Ishikawa (cell line): ENCODE data around the gene HHIPL1.

ENCODE experiments used
- CEBPB ChIP-seq: IDR thresholded peaks from 2 replicates; pipeline ENCODE4 v1.6.1; 2012
- CREB1 ChIP-seq: IDR thresholded peaks from 2 replicates; pipeline ENCODE4 v1.6.1; 2012; ENCODE audit warnings: low read depth
- EGR1 ChIP-seq: IDR thresholded peaks from 2 replicates; pipeline ENCODE4 v1.6.1; 2012
- EP300 ChIP-seq: IDR thresholded peaks from 2 replicates; pipeline ENCODE4 v1.6.1; 2012; ENCODE audit warnings: borderline replicate concordance
- FOXM1 ChIP-seq: IDR thresholded peaks from 2 replicates; pipeline ENCODE4 v1.6.1; 2012; ENCODE audit warnings: low read depth, borderline replicate concordance
- NFIC ChIP-seq: IDR thresholded peaks from 2 replicates; pipeline ENCODE4 v1.6.1; 2012
- RAD21 ChIP-seq: IDR thresholded peaks from 2 replicates; pipeline ENCODE4 v1.6.1; 2012; ENCODE audit warnings: low read depth
- TAF1 ChIP-seq: IDR thresholded peaks from 2 replicates; pipeline ENCODE4 v1.6.1; 2012; ENCODE audit warnings: low read depth, mild to moderate bottlenecking
- TCF12 ChIP-seq: IDR thresholded peaks from 2 replicates; pipeline ENCODE4 v1.6.1; 2012; ENCODE audit warnings: low read depth
- TEAD4 ChIP-seq: IDR thresholded peaks from 2 replicates; pipeline ENCODE4 v1.6.1; 2012
- YY1 ChIP-seq: IDR thresholded peaks from 2 replicates; pipeline ENCODE4 v1.6.1; 2012; ENCODE audit warnings: low read depth
- ZBTB7A ChIP-seq: IDR thresholded peaks from 2 replicates; pipeline ENCODE4 v1.6.1; 2012; ENCODE audit warnings: low read depth
- TF ChIP-seq, protein P1 (sequence below): IDR thresholded peaks from 2 replicates; pipeline ENCODE4 v1.6.1; 2012
- TF ChIP-seq, protein P2 (sequence below): IDR thresholded peaks from 2 replicates; pipeline ENCODE4 v1.6.1; 2012
- TF ChIP-seq, protein P3 (sequence below): IDR thresholded peaks from 2 replicates; pipeline ENCODE4 v1.6.1; 2012; ENCODE audit warnings: low read depth, mild to moderate bottlenecking

HHIPL1 gene

DNA sequence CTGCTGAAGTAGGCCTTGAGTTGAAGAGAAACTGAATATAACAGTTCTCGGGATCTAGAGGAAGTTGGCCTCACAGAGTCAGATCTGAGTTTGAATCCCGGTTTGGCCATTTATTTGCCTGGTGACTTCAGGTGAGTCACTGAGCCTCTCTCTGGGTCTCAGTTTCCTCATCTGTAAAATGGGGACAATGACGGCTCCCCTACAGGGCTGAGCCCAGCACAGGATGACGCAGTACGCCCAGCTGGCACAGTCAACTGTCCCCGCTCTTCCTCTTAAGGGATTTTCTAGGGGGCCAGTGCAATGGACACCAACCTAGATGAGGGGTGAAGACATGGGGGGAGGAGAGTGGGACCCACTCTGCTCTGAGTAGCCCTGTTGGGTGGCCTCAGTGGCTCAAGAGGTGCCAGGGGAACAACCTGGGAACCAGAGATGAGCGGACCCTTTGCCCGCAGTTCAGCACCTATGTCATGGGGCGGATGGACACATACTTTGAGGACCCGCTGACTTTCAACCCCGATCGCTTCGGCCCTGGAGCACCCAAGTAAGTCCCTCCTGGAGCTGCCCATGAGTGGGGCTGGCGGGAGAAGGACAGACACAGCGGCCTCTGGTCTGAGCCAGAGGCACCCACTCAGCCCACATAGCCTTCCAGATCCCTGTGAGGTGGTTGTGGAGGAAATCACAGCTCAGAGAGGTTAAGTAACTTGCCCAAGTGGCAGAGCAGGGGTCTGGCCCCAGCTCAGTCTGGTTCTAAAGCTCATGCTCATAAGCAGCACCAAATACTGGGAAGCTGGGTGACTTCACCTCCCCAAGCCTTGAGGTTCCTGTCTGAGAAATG, 80.2 kb downstream of the HHIPL1 start:
- no peak for TF ChIP-seq ZBTB7A
- TF ChIP-seq, protein P1, sequence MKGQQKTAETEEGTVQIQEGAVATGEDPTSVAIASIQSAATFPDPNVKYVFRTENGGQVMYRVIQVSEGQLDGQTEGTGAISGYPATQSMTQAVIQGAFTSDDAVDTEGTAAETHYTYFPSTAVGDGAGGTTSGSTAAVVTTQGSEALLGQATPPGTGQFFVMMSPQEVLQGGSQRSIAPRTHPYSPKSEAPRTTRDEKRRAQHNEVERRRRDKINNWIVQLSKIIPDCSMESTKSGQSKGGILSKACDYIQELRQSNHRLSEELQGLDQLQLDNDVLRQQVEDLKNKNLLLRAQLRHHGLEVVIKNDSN, result no peak
- no peak for TF ChIP-seq TEAD4
- TF ChIP-seq, protein P2, sequence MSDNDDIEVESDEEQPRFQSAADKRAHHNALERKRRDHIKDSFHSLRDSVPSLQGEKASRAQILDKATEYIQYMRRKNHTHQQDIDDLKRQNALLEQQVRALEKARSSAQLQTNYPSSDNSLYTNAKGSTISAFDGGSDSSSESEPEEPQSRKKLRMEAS, result no peak
- no peak for TF ChIP-seq NFIC
- TF ChIP-seq FOXM1, result no peak

DNA sequence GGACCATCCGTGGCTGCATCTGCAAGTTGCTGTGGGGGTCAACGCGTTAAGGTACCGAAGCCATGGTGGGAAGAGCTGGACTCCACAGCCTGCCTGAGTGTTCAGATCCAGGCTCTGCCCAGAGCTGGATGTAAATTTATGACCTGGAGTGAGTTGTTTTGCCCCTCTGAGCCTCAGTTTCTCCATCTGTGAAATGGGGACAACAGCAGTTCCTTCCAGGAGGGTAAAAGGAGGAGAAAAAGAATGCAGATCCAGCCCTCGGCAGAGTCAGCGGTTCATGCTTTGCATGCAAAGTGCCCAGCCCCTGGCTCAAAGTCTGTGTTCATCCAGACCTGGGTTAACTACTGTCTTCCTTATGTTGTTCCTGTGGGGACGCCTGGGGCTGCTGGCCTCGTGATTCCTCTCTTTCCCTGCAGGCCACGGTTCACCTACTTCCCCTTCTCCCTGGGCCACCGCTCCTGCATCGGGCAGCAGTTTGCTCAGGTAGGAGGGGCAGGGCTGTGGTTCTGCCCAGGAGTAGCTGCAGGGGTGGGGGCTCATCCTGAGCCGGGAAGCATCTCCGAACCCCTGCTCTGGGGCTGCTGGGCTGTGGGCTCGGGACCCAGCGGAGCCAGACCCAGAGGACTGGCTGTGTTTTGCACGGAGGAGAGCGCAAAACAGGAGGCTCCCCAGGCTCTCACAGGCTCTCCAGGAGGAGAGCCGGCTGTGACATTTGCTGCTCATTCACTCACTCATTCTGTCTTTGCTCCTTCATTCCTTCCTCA, 81.0 kb downstream of the HHIPL1 start:
- TF ChIP-seq ZBTB7A (no peak), EGR1 (no peak), NFIC (no peak), EP300 (no peak), TCF12 (no peak), TEAD4 (no peak), CEBPB (no peak), TAF1 (no peak), CREB1 (no peak), RAD21 (no peak), YY1 (no peak), FOXM1 (no peak)
- TF ChIP-seq, protein P2, result no peak
- TF ChIP-seq, protein P3, sequence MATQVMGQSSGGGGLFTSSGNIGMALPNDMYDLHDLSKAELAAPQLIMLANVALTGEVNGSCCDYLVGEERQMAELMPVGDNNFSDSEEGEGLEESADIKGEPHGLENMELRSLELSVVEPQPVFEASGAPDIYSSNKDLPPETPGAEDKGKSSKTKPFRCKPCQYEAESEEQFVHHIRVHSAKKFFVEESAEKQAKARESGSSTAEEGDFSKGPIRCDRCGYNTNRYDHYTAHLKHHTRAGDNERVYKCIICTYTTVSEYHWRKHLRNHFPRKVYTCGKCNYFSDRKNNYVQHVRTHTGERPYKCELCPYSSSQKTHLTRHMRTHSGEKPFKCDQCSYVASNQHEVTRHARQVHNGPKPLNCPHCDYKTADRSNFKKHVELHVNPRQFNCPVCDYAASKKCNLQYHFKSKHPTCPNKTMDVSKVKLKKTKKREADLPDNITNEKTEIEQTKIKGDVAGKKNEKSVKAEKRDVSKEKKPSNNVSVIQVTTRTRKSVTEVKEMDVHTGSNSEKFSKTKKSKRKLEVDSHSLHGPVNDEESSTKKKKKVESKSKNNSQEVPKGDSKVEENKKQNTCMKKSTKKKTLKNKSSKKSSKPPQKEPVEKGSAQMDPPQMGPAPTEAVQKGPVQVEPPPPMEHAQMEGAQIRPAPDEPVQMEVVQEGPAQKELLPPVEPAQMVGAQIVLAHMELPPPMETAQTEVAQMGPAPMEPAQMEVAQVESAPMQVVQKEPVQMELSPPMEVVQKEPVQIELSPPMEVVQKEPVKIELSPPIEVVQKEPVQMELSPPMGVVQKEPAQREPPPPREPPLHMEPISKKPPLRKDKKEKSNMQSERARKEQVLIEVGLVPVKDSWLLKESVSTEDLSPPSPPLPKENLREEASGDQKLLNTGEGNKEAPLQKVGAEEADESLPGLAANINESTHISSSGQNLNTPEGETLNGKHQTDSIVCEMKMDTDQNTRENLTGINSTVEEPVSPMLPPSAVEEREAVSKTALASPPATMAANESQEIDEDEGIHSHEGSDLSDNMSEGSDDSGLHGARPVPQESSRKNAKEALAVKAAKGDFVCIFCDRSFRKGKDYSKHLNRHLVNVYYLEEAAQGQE, result no peak
- TF ChIP-seq, protein P1, result no peak

DNA sequence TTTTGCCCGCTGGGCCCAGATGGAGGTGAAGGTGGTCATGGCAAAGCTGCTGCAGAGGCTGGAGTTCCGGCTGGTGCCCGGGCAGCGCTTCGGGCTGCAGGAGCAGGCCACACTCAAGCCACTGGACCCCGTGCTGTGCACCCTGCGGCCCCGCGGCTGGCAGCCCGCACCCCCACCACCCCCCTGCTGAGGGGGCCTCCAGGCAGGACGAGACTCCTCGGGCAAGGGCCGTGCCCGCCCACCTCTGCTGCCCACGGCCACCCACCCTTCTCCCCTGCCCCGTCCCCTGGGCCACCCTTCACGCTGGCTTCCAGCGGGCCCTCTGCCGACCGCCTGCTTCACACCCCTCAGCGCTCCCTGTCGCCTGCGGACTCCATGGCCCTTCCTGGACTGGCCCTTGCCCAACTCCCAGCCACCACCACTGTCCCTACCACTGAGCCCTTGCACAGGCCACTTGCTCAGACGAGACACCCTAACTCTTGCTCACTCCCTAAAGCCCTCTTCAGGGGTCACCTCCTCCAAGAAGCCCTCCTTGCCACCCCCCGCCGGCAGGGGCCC, 81.7 kb downstream of the HHIPL1 start:
- TF ChIP-seq, protein P3, result no peak
- TF ChIP-seq TEAD4 (no peak), TCF12 (no peak), FOXM1 (no peak), EP300 (no peak), TAF1 (no peak), EGR1 (no peak), ZBTB7A (no peak), NFIC (no peak), CEBPB (no peak), YY1 (no peak), CREB1 (no peak), RAD21 (no peak)
- TF ChIP-seq, protein P1, result no peak
- TF ChIP-seq, protein P2, result no peak

DNA sequence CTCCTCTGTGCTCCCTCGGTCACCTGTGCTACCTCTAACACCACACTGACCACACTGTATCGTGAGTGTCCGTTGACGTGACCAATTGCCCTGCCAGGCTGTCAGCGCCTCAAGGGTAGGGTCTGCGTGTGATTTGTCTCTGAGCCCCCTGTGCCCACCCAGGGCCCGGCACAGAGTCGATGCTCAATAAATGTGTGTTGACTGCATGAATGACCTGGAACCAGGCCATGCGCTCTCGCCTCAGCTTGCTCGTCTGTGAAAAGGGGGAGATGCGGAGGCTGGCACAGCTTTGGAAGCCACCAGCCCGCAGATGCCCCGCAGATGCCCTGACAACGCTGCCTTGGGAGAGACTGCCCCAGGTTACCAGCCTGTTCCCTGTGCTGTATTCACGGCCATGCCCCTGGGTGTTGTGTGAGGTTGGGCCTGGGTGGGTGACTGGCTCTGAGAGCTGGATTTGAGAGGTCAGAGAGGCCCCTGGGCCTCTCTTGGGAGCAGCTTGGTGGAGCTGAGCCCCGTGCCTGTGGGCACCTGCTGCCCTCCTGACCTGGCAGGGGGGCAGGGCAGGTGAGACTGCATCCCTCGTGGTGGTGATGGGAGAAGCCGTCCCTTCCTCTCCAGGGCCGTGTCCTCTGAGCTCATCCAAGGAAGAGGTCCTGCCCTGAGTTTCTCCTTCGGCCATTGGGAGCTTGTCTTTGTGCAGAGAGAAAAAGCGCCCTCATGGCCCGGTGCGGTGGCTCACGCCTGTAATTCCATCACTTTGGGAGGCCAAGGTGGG, 82.4 kb downstream of the HHIPL1 start:
- TF ChIP-seq TAF1 (no peak), NFIC (no peak), RAD21 (no peak)
- TF ChIP-seq, protein P3, result no peak
- TF ChIP-seq, protein P1, result no peak
